ENCODE measurements around the gene ZNF568. TPM values are rescaled to one million over a fixed set of nuclear protein-coding genes. Genes with fewer than 3 reads are reported as not detected.

Gene ZNF568
- total RNA-seq, 1 experiment from 2014 or later: not detected

- no peaks in the 10 kb centered on the region for H3K27me3 ChIP-seq (replicated peaks; ENCODE audit: control insufficient read depth, insufficient read depth, low read length)
- H3K4me1 ChIP-seq: no peaks in the 10 kb centered on the region
- TF ChIP-seq CTCF (IDR thresholded peaks at IDR 0.05; ENCODE audit: insufficient read depth in 1 of 2, low read depth in 1 of 2, low read length in 1 of 2, severe bottlenecking in 1 of 2, unreplicated experiment in 1 of 2): no peak
- no peaks in the 10 kb centered on the region for H3K36me3 ChIP-seq (ENCODE audit: control insufficient read depth, insufficient read depth, low read length)
- Mint-ChIP-seq H3K4me3 (ENCODE audit: unreplicated experiment) (no peak overlapping the region), H3K36me3 (ENCODE audit: insufficient read depth, unreplicated experiment) (no peaks in the 10 kb centered on the region), H3K4me1 (ENCODE audit: low read depth, unreplicated experiment) (no peaks in the 10 kb centered on the region), H3K27me3 (ENCODE audit: insufficient read depth, unreplicated experiment) (no peaks in the 10 kb centered on the region), H3K27ac (ENCODE audit: unreplicated experiment) (no peak overlapping the region), H3K9me3 (ENCODE audit: unreplicated experiment) (peaks cover 46% of the 10 kb centered on the region)
- ChIA-PET POLR2A (no interaction called here), CTCF (no interaction called here)
- peaks cover 30% of the 10 kb centered on the region for H3K9me3 ChIP-seq
- DNase-seq: no peak
- BruUV-seq (replicated peaks): no TSS peak
- H3K4me3 ChIP-seq (ENCODE audit: low read depth, low read length): no peak overlapping the region
- intact Hi-C loops (cut with micrococcal nuclease; ENCODE audit: unreplicated experiment): no loop called here
These were observed 96.1 kb downstream of the ZNF568 start for GRCh38 chr19:37012093-37012745.

- Histone ChIP-seq H3K9me3 (peaks cover 33% of the 10 kb centered on the region), H3K36me3 (ENCODE audit: control insufficient read depth, insufficient read depth, low read length) (no peaks in the 10 kb centered on the region), H3K4me1 (no peaks in the 10 kb centered on the region), H3K4me3 (ENCODE audit: low read depth, low read length) (no peak overlapping the region), H3K27me3 (replicated peaks; ENCODE audit: control insufficient read depth, insufficient read depth, low read length) (no peaks in the 10 kb centered on the region)
- no peak for DNase-seq
- CTCF ChIA-PET: no interaction called here
- Mint-ChIP-seq H3K9me3 (ENCODE audit: unreplicated experiment) (peaks cover 36% of the 10 kb centered on the region), H3K4me3 (ENCODE audit: unreplicated experiment) (no peak overlapping the region), H3K4me1 (ENCODE audit: low read depth, unreplicated experiment) (no peaks in the 10 kb centered on the region), H3K27ac (ENCODE audit: unreplicated experiment) (no peak overlapping the region), H3K27me3 (ENCODE audit: insufficient read depth, unreplicated experiment) (no peaks in the 10 kb centered on the region), H3K36me3 (ENCODE audit: insufficient read depth, unreplicated experiment) (no peaks in the 10 kb centered on the region)
- BruUV-seq (replicated peaks): no TSS peak
- POLR2A ChIA-PET: no interaction called here
- intact Hi-C loops (cut with micrococcal nuclease; ENCODE audit: unreplicated experiment): no loop called here
- no peak for TF ChIP-seq CTCF (IDR thresholded peaks at IDR 0.05; ENCODE audit: insufficient read depth in 1 of 2, low read depth in 1 of 2, low read length in 1 of 2, severe bottlenecking in 1 of 2, unreplicated experiment in 1 of 2)
These were observed 98.3 kb downstream of the ZNF568 start for GRCh38 chr19:37014456-37014855.

GRCh38 chr19:37045140-37045539 is 129.0 kb downstream of the ZNF568 start:
- Mint-ChIP-seq H3K4me3 (ENCODE audit: unreplicated experiment) (no peak overlapping the region), H3K9me3 (ENCODE audit: unreplicated experiment) (peaks cover 40% of the 10 kb centered on the region), H3K36me3 (ENCODE audit: insufficient read depth, unreplicated experiment) (no peaks in the 10 kb centered on the region), H3K4me1 (ENCODE audit: low read depth, unreplicated experiment) (no peaks in the 10 kb centered on the region), H3K27ac (ENCODE audit: unreplicated experiment) (no peak overlapping the region), H3K27me3 (ENCODE audit: insufficient read depth, unreplicated experiment) (no peaks in the 10 kb centered on the region)
- no peaks in the 10 kb centered on the region for H3K4me1 ChIP-seq
- intact Hi-C loops (cut with micrococcal nuclease; ENCODE audit: unreplicated experiment): no loop called here
- H3K9me3 ChIP-seq: peaks cover 22% of the 10 kb centered on the region
- no peaks in the 10 kb centered on the region for H3K36me3 ChIP-seq (ENCODE audit: control insufficient read depth, insufficient read depth, low read length)
- no peak for TF ChIP-seq CTCF (IDR thresholded peaks at IDR 0.05; ENCODE audit: insufficient read depth in 1 of 2, low read depth in 1 of 2, low read length in 1 of 2, severe bottlenecking in 1 of 2, unreplicated experiment in 1 of 2)
- CTCF ChIA-PET: no interaction called here
- DNase-seq: no peak
- H3K4me3 ChIP-seq (ENCODE audit: low read depth, low read length): no peak overlapping the region
- BruUV-seq (replicated peaks): no TSS peak
- POLR2A ChIA-PET: no interaction called here
- no peaks in the 10 kb centered on the region for H3K27me3 ChIP-seq (replicated peaks; ENCODE audit: control insufficient read depth, insufficient read depth, low read length)

Other genes with a start within 250 kb of the ZNF568 start
- 6.5 and 8.5 TPM in 2 replicates for gene ZNF461, start 249.5 kb upstream of the ZNF568 start, total RNA-seq (2022)
- gene ZNF567, start 228.7 kb upstream of the ZNF568 start, total RNA-seq (2022): 8.6 and 9.0 TPM in 2 replicates
- 7.2 and 7.8 TPM in 2 replicates for gene ZNF850, start 143.5 kb upstream of the ZNF568 start, total RNA-seq (2022)
- 0.20 and 0.56 TPM in 2 replicates for gene ZNF790, start 77.9 kb upstream of the ZNF568 start, total RNA-seq (2022)
- 0.23 and 0.32 TPM in 2 replicates for gene ZNF345, start 65.5 kb upstream of the ZNF568 start, total RNA-seq (2022)
- gene ZNF829, start within 50 bp of the ZNF568 start, total RNA-seq (2022): not detected in 2 replicates
- gene ZNF420, start 162.1 kb downstream of the ZNF568 start, total RNA-seq (2022): 3.2 and 3.3 TPM in 2 replicates

All from Caco-2 (cell line).